ENCODE data around the gene LGALSL.

- TF ChIP-seq EZH2 (optimal IDR thresholded peaks at IDR 0.05; ENCODE audit: low read depth, low read length) (no peak), CTCF (IDR thresholded peaks at IDR 0.05; ENCODE audit: low read length) (no peak)
These were observed 48.9 kb downstream of the LGALSL start for GRCh38 chr2:64502860-64503259.
